Common myeloid progenitor, CD34-positive (primary cell): Measurements from ENCODE around the gene DNAJB11.

Source experiments
- CTCF ChIA-PET: fragments of 350-600 bp; sonication (Branson Sonifier 250); formaldehyde crosslinking; loops from one replicate; lab custom pipeline; 2021; ENCODE audit warnings: antibody characterized with exemption; lab: Charles Lee
- POLR2A ChIA-PET: fragments of 350-600 bp; sonication (Branson Sonifier 250); formaldehyde crosslinking; loops from one replicate; lab custom pipeline; 2021; ENCODE audit warnings: antibody characterized with exemption; lab: Charles Lee
- DNase-seq, 3 donors: peaks; one replicate each; pipeline versions ENCODE4 v3.0.0 to v3.0.0-alpha.2; 2013
- H3K27ac ChIP-seq, 2 experiments: 1 replicate in 1 of 2; 2 replicates in 1 of 2; pipeline ENCODE4 v1.7.0; 2013; ENCODE audit warnings: inconsistent platforms in 2 of 2, low read length in 2 of 2, mild to moderate bottlenecking in 2 of 2, low read depth in 1 of 2, moderate library complexity in 1 of 2; ENCODE audit not compliant: severe bottlenecking in 2 of 2, insufficient read depth in 1 of 2, poor library complexity in 1 of 2
- H3K27me3 ChIP-seq, 5 experiments: replicated peaks in 2 of 5; 1 replicate in 3 of 5; 2 replicates in 2 of 5; pipeline versions ENCODE4 v1.6.1 to v1.7.0; 2013; ENCODE audit warnings: low read length in 4 of 5, mild to moderate bottlenecking in 2 of 5, moderate library complexity in 2 of 5, inconsistent platforms in 1 of 5; ENCODE audit not compliant: insufficient read depth in 5 of 5, control insufficient read depth in 4 of 5
- H3K36me3 ChIP-seq, 4 experiments: 1 replicate in 2 of 4; 2 replicates in 2 of 4; pipeline versions ENCODE4 v1.6.1 to v1.7.0; 2013; ENCODE audit warnings: low read length in 3 of 4, control low read depth in 1 of 4, mild to moderate bottlenecking in 1 of 4; ENCODE audit not compliant: control insufficient read depth in 4 of 4, insufficient read depth in 4 of 4
- H3K4me1 ChIP-seq, 4 experiments: 1 replicate in 3 of 4; 2 replicates in 1 of 4; pipeline versions ENCODE4 v1.6.1 to v1.7.1; 2013; ENCODE audit warnings: low read length in 3 of 4, mild to moderate bottlenecking in 3 of 4, control low read depth in 1 of 4, inconsistent platforms in 1 of 4, moderate library complexity in 1 of 4; ENCODE audit not compliant: control insufficient read depth in 4 of 4, insufficient read depth in 4 of 4; ENCODE audit errors: control extremely low read depth in 1 of 4
- H3K4me3 ChIP-seq, 7 experiments: 1 replicate in 4 of 7; 2 replicates in 3 of 7; pipeline versions ENCODE4 v1.5.1 to v1.7.0; 2013; ENCODE audit warnings: mild to moderate bottlenecking in 7 of 7, low read length in 6 of 7, moderate library complexity in 6 of 7, inconsistent platforms in 2 of 7, low read depth in 2 of 7, control low read depth in 1 of 7; ENCODE audit not compliant: insufficient read depth in 4 of 7, control insufficient read depth in 1 of 7; ENCODE audit errors: extremely low read depth in 1 of 7
- H3K9me3 ChIP-seq, 5 experiments: 1 replicate in 4 of 5; 2 replicates in 1 of 5; pipeline versions ENCODE4 v1.6.1 to v1.7.1; 2013; ENCODE audit warnings: low read length in 4 of 5, mild to moderate bottlenecking in 2 of 5, inconsistent platforms in 1 of 5, low read depth in 1 of 5, moderate library complexity in 1 of 5; ENCODE audit not compliant: control insufficient read depth in 4 of 5, insufficient read depth in 2 of 5; ENCODE audit errors: control extremely low read depth in 1 of 5
- WGBS: methylation state at CpG from one replicate; pipeline ENCODE4 v1.1.5; 2013; ENCODE audit not compliant: insufficient coverage; 5-methylcytosine and 5-hydroxymethylcytosine counted together

Gene DNAJB11

GRCh38 chr3:186590580-186591295 lies 20.2 kb downstream of the DNAJB11 start:
- Histone ChIP-seq H3K36me3 (peaks cover 0 to 5% (median 2%) of the 10 kb centered on the region in 4 experiments), H3K27ac (no peak overlapping the region), H3K27me3 (no peaks in the 10 kb centered on the region), H3K4me1 (no peaks in the 10 kb centered on the region), H3K9me3 (no peaks in the 10 kb centered on the region), H3K4me3 (no peak overlapping the region)
- DNase-seq, result no peak
- ChIA-PET CTCF (interaction anchor here (1.3 to 4.3 kb wide), 5 partner anchors 23 to 236 kb away, joined by 3 to 24 read pairs (median 8); partner anchors contain the start of gene AHSG), POLR2A (no interaction called here)
- WGBS, result 85% methylated on average over 7 of the region's 7 CpGs

- Histone ChIP-seq H3K4me1 (no peaks in the 10 kb centered on the region), H3K27ac (no peak overlapping the region), H3K27me3 (no peaks in the 10 kb centered on the region), H3K4me3 (no peak overlapping the region), H3K9me3 (no peaks in the 10 kb centered on the region), H3K36me3 (no peaks in the 10 kb centered on the region)
- POLR2A ChIA-PET, result no interaction called here
- WGBS, result 100% methylated on average over 1 of the region's 4 CpGs
- CTCF ChIA-PET, result interaction anchor here (1.0 to 4.3 kb wide), 4 partner anchors 10 to 229 kb away, joined by 3 to 24 read pairs (median 6); partner anchors contain the start of gene AHSG
- DNase-seq, result no peak
Observed at GRCh38 chr3:186592682-186593081, 22.2 kb downstream of the DNAJB11 start.

DNA sequence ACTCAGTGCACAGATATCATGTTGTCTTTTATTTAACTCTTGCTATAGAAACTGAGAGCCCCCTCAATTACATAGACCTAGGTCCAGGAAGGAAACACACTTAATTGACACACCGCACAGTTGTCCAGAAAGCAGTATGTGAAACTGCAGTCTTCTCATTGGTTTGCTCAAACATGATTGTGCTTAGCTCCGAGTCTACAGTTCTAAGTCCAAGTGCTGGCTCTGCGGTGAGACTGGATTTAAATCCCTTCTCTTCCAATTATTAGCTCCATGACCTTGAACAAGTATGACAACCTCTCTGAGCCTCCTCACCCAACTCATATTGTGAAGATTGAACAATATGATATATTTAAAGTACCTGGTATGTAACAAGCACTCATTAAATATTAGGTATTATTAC lies 23.3 kb downstream of the DNAJB11 start:
- Histone ChIP-seq H3K4me1 (no peaks in the 10 kb centered on the region), H3K27me3 (no peaks in the 10 kb centered on the region), H3K27ac (no peak overlapping the region), H3K4me3 (no peak overlapping the region), H3K9me3 (no peaks in the 10 kb centered on the region), H3K36me3 (no peaks in the 10 kb centered on the region)
- ChIA-PET POLR2A (no interaction called here), CTCF (interaction anchor here (1.2 kb wide), 2 partner anchors 11 to 21 kb away, joined by 3 to 4 read pairs; no protein-coding TSS in a partner anchor)
- 92% methylated on average over 2 of the region's 3 CpGs for WGBS
- DNase-seq, result no peak

DNA sequence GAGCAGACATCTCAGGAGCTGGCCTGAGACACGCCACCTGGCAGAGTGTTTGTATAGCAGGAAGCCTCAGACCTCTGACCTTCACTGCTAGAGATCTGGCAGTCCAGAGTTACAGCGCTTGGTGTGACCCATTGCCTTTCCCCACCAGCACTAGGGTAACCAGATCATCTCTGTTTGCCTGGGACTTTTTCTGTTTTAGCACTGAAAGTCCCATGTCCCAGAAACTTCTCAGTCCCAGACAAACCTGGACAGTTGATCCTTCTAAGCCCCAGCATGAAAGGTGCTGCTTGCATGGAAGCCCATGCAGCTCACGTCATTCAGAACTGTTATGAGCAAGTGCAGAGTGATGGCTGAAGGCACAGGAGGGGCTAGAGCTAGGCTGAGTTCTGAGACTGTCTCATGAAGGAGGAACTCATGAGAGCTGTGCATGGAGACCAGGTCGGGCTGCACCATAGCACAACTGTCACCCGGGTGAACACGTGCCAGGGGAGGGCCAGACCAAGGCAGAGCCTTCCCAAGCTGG lies 24.1 kb downstream of the DNAJB11 start:
- Histone ChIP-seq H3K4me3 (no peak overlapping the region), H3K27me3 (no peaks in the 10 kb centered on the region), H3K9me3 (no peaks in the 10 kb centered on the region), H3K4me1 (no peaks in the 10 kb centered on the region), H3K27ac (no peak overlapping the region), H3K36me3 (no peaks in the 10 kb centered on the region)
- 97% methylated on average over 6 of the region's 6 CpGs for WGBS
- ChIA-PET CTCF (interaction anchor here (1.1 to 3.0 kb wide), 2 partner anchors 9 to 20 kb away, joined by 4 to 14 read pairs; no protein-coding TSS in a partner anchor), POLR2A (no interaction called here)
- no peak for DNase-seq

DNA sequence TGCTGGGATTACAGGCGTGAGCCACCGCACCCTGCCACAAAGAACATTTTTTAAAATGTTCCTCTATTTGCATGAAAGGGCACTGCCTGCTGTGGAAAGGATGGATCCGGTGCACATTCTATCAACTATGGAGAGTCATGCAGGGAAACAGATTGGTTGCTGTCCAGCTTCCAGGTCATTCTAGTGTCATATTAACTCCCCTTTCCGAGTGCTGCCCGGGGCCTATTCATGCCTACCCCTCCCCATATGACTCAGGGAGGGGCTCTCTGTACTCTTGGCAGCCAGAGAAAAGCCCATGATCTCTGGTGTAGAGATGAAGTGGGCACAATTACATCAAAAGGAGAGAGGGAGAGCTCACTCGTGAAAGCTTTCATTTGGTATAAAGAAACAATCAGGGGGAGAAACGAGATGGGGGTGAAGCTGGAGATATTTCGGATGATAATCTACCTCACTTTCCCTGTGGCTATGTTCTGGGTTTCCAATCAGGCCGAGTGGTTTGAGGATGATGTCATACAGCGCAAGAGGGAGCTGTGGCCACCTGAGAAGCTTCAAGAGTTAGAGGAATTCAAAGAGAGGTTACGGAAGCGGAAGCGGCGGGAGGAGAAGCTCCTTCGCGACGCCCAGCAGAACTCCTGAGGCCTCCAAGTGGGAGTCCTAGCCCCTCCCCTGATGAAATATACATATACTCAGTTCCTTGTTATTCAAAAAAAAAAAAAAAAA lies 26.2 kb downstream of the DNAJB11 start:
- no peaks in the 10 kb centered on the region for H3K9me3 ChIP-seq
- ChIA-PET CTCF (interaction anchor here (0.9 to 3.0 kb wide), 6 partner anchors 12 to 223 kb away, joined by 4 to 14 read pairs (median 6); partner anchors contain the start of gene AHSG), POLR2A (no interaction called here)
- DNase-seq, result no peak
- WGBS, result 94% methylated on average over 8 of the region's 17 CpGs
- H3K27me3 ChIP-seq, result no peaks in the 10 kb centered on the region
- no peaks in the 10 kb centered on the region for H3K36me3 ChIP-seq
- no peak overlapping the region for H3K4me3 ChIP-seq
- H3K27ac ChIP-seq, result no peak overlapping the region
- no peaks in the 10 kb centered on the region for H3K4me1 ChIP-seq

- WGBS, result 99% methylated on average over 9 of the region's 11 CpGs
- CTCF ChIA-PET, result interaction anchor here (1.0 to 7.9 kb wide), 4 partner anchors 14 to 151 kb away, joined by 3 to 59 read pairs (median 5); partner anchors contain the start of gene AHSG
- no peaks in the 10 kb centered on the region for H3K27me3 ChIP-seq
Observed at GRCh38 chr3:186598108-186598784, 27.7 kb downstream of the DNAJB11 start.

More at GRCh38 chr3:186598108-186598784, 27.7 kb downstream of the DNAJB11 start:
- DNase-seq, result no peak
- H3K9me3 ChIP-seq, result no peaks in the 10 kb centered on the region
- H3K36me3 ChIP-seq, result no peaks in the 10 kb centered on the region
- H3K27ac ChIP-seq, result no peak overlapping the region
- H3K4me3 ChIP-seq, result no peak overlapping the region
- POLR2A ChIA-PET, result interaction anchor here (1.3 kb wide), 1 partner anchor 13 kb away, joined by 4 read pairs; no protein-coding TSS in a partner anchor
- no peaks in the 10 kb centered on the region for H3K4me1 ChIP-seq
